Measurements from ENCODE around the gene KRT7.

KRT7 gene

GRCh38 chr12:52254180-52254964 is 21.3 kb downstream of the KRT7 start:
- H2BK15ac ChIP-seq (replicated peaks; ENCODE audit: low read depth) = no peak overlapping the region
- H2AK5ac ChIP-seq (ENCODE audit: low read length) = no peak overlapping the region
- no peak overlapping the region for H2BK120ac ChIP-seq (ENCODE audit: low read depth, low read length)
- no peak overlapping the region for H4K5ac ChIP-seq (ENCODE audit: low read length)
- H3K27ac ChIP-seq (ENCODE audit: low read depth, low read length) = no peak overlapping the region
- no peaks in the 10 kb centered on the region for H3K36me3 ChIP-seq (ENCODE audit: control insufficient read depth, insufficient read depth, low read length)
- no peaks in the 10 kb centered on the region for H3K4me1 ChIP-seq (ENCODE audit: control insufficient read depth, low read depth, low read length)
- H3K27me3 ChIP-seq (ENCODE audit: insufficient read depth, low read length, poor library complexity) = peaks cover 19% of the 10 kb centered on the region
- no peak overlapping the region for H3K18ac ChIP-seq (ENCODE audit: low read length)
- H2BK5ac ChIP-seq (ENCODE audit: low read length) = no peak overlapping the region
- no peak overlapping the region for H4K8ac ChIP-seq (ENCODE audit: low read depth, low read length)
- no peak overlapping the region for H3K23ac ChIP-seq (ENCODE audit: low read length)
- no CpG with 5 or more reads among the region's 10 CpGs for whole genome bisulfite sequencing (ENCODE audit: extremely low coverage, insufficient coverage, low lambda C conversion rate)
- H3K79me2 ChIP-seq (ENCODE audit: control insufficient read depth, insufficient read depth, low read length) = no peaks in the 10 kb centered on the region
- no peak for DNase-seq
- H3K79me1 ChIP-seq (ENCODE audit: low read length) = no peaks in the 10 kb centered on the region
- H3K4me2 ChIP-seq (ENCODE audit: low read length) = no peak overlapping the region
- no peak overlapping the region for H3K4ac ChIP-seq (ENCODE audit: low read depth, low read length)
- H3K9ac ChIP-seq (ENCODE audit: low read length) = no peak overlapping the region
- H3K4me3 ChIP-seq (ENCODE audit: low read length) = no peak overlapping the region
- H3K56ac ChIP-seq (ENCODE audit: low read length) = no peak overlapping the region

- Histone ChIP-seq H3K27me3 (ENCODE audit: insufficient read depth, low read length, poor library complexity) (peaks cover 14% of the 10 kb centered on the region), H4K5ac (ENCODE audit: low read length) (no peak overlapping the region), H3K36me3 (ENCODE audit: control insufficient read depth, insufficient read depth, low read length) (no peaks in the 10 kb centered on the region), H2BK15ac (replicated peaks; ENCODE audit: low read depth) (no peak overlapping the region), H3K27ac (ENCODE audit: low read depth, low read length) (no peak overlapping the region), H3K18ac (ENCODE audit: low read length) (no peak overlapping the region), H3K79me1 (ENCODE audit: low read length) (no peaks in the 10 kb centered on the region), H3K9ac (ENCODE audit: low read length) (no peak overlapping the region), H3K79me2 (ENCODE audit: control insufficient read depth, insufficient read depth, low read length) (no peaks in the 10 kb centered on the region), H3K4ac (ENCODE audit: low read depth, low read length) (no peak overlapping the region), H3K23ac (ENCODE audit: low read length) (no peak overlapping the region), H3K56ac (ENCODE audit: low read length) (no peak overlapping the region), H3K4me3 (ENCODE audit: low read length) (no peak overlapping the region), H2BK120ac (ENCODE audit: low read depth, low read length) (no peak overlapping the region), H2AK5ac (ENCODE audit: low read length) (no peak overlapping the region), H3K4me2 (ENCODE audit: low read length) (no peak overlapping the region), H3K4me1 (ENCODE audit: control insufficient read depth, low read depth, low read length) (no peaks in the 10 kb centered on the region), H4K8ac (ENCODE audit: low read depth, low read length) (no peak overlapping the region), H2BK5ac (ENCODE audit: low read length) (no peak overlapping the region)
- no CpG with 5 or more reads among the region's 7 CpGs for WGBS (ENCODE audit: extremely low coverage, insufficient coverage, low lambda C conversion rate)
- no peak for DNase-seq
Measured at GRCh38 chr12:52254965-52255751, 22.1 kb downstream of the KRT7 start.

DNA sequence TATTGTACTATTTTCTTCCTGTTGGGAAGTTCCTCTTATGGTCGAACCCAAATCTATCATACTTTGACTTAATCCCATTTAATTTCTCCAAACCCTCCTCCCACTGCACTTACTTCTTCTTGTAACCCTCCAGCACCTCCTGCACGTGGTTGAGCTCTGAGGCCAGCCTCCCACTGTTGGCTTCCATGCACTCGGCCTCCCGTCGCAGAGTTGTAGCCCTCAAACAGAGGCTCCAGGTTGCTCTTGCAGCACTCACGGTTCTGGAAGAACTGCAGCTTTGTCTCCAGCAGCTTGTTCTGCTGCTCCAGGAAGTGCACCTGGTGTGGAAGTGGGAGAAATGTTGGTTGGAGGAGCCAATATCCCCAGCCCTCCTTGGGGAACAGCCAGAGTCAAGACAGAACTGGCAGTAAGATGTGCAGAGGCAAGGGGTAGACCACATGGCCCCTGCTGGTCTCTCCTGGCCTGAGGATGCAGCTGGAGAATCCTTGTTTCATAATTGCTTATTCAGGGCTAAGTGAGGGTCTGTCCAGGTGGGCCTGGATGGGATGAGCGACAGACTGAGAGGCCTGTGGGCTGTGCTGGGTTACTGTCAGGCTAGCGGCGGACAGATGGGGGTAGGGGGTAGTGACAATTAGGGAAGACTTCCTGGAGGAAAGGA is 23.0 kb downstream of the KRT7 start:
- no peak overlapping the region for H3K4me3 ChIP-seq (ENCODE audit: low read length)
- no peak overlapping the region for H2AK5ac ChIP-seq (ENCODE audit: low read length)
- H2BK5ac ChIP-seq (ENCODE audit: low read length) = no peak overlapping the region
- no peak overlapping the region for H3K4me2 ChIP-seq (ENCODE audit: low read length)
- no peak overlapping the region for H3K27ac ChIP-seq (ENCODE audit: low read depth, low read length)
- H3K79me2 ChIP-seq (ENCODE audit: control insufficient read depth, insufficient read depth, low read length) = no peaks in the 10 kb centered on the region
- no peaks in the 10 kb centered on the region for H3K79me1 ChIP-seq (ENCODE audit: low read length)
- H2BK120ac ChIP-seq (ENCODE audit: low read depth, low read length) = no peak overlapping the region
- no peak overlapping the region for H4K5ac ChIP-seq (ENCODE audit: low read length)
- no peak overlapping the region for H3K23ac ChIP-seq (ENCODE audit: low read length)
- H3K4me1 ChIP-seq (ENCODE audit: control insufficient read depth, low read depth, low read length) = no peaks in the 10 kb centered on the region
- WGBS (ENCODE audit: extremely low coverage, insufficient coverage, low lambda C conversion rate) = no CpG with 5 or more reads among the region's 9 CpGs
- no peak overlapping the region for H2BK15ac ChIP-seq (replicated peaks; ENCODE audit: low read depth)
- no peak overlapping the region for H3K4ac ChIP-seq (ENCODE audit: low read depth, low read length)
- no peak overlapping the region for H3K9ac ChIP-seq (ENCODE audit: low read length)
- H3K36me3 ChIP-seq (ENCODE audit: control insufficient read depth, insufficient read depth, low read length) = no peaks in the 10 kb centered on the region
- no peak for DNase-seq
- H4K8ac ChIP-seq (ENCODE audit: low read depth, low read length) = no peak overlapping the region
- H3K18ac ChIP-seq (ENCODE audit: low read length) = no peak overlapping the region
- H3K27me3 ChIP-seq (ENCODE audit: insufficient read depth, low read length, poor library complexity) = peaks cover 10% of the 10 kb centered on the region
- H3K56ac ChIP-seq (ENCODE audit: low read length) = no peak overlapping the region

DNA sequence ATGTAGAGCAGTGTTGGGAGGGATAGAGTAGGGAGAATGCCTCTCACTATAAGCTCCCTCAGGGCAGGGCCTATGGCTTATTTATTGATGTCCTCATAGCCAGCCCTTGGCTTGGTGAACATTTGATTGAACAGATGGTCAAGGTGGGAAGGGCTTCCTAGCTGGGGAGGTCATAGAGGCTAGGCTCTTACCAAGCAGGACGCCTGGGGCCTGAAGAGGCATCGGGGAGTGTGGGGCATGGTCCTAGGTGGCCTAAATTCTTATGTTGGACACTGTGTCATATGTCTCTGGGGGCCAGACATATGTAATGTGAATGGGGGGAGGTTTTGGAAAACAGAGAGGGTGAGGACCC is 23.5 kb downstream of the KRT7 start:
- Histone ChIP-seq H3K79me1 (ENCODE audit: low read length) (no peaks in the 10 kb centered on the region), H3K18ac (ENCODE audit: low read length) (no peak overlapping the region), H3K56ac (ENCODE audit: low read length) (no peak overlapping the region), H3K79me2 (ENCODE audit: control insufficient read depth, insufficient read depth, low read length) (no peaks in the 10 kb centered on the region), H4K5ac (ENCODE audit: low read length) (no peak overlapping the region), H3K4me2 (ENCODE audit: low read length) (no peak overlapping the region), H3K36me3 (ENCODE audit: control insufficient read depth, insufficient read depth, low read length) (no peaks in the 10 kb centered on the region), H2BK5ac (ENCODE audit: low read length) (no peak overlapping the region), H4K8ac (ENCODE audit: low read depth, low read length) (no peak overlapping the region), H2BK15ac (replicated peaks; ENCODE audit: low read depth) (no peak overlapping the region), H2BK120ac (ENCODE audit: low read depth, low read length) (no peak overlapping the region), H3K4me1 (ENCODE audit: control insufficient read depth, low read depth, low read length) (no peaks in the 10 kb centered on the region), H3K4ac (ENCODE audit: low read depth, low read length) (no peak overlapping the region), H3K27me3 (ENCODE audit: insufficient read depth, low read length, poor library complexity) (peaks cover 10% of the 10 kb centered on the region), H3K9ac (ENCODE audit: low read length) (no peak overlapping the region), H3K27ac (ENCODE audit: low read depth, low read length) (no peak overlapping the region), H3K4me3 (ENCODE audit: low read length) (no peak overlapping the region), H2AK5ac (ENCODE audit: low read length) (no peak overlapping the region), H3K23ac (ENCODE audit: low read length) (no peak overlapping the region)
- no peak for DNase-seq
- no CpG with 5 or more reads among the region's 2 CpGs for WGBS (ENCODE audit: extremely low coverage, insufficient coverage, low lambda C conversion rate)

DNA sequence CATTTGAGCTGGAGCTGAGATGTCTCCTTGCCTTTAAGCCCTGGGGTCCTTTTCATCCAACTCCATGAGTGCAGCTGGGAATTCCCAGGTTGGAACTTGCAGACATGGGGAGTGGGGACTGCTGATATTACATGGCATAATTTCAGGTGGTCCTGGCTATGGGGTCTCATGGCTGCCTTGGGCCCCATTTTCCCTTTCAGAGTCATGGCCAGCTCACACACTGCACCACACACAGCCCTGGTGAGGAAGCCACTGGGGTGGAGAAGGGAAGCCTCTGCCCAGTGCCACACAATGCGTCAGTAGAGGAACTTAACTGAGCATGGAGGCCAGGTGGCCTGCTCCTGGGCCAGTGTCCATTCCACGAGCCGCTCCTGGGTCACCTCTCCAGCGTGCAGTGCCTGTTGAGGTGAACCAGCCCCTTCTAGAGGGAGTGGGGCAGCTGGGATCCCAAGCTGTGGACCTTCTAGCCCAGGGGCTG is 24.1 kb downstream of the KRT7 start:
- Histone ChIP-seq H4K5ac (ENCODE audit: low read length) (no peak overlapping the region), H4K8ac (ENCODE audit: low read depth, low read length) (no peak overlapping the region), H3K23ac (ENCODE audit: low read length) (no peak overlapping the region), H3K79me1 (ENCODE audit: low read length) (no peaks in the 10 kb centered on the region), H3K18ac (ENCODE audit: low read length) (no peak overlapping the region), H2BK120ac (ENCODE audit: low read depth, low read length) (no peak overlapping the region), H3K36me3 (ENCODE audit: control insufficient read depth, insufficient read depth, low read length) (no peaks in the 10 kb centered on the region), H3K27me3 (ENCODE audit: insufficient read depth, low read length, poor library complexity) (peaks cover 10% of the 10 kb centered on the region), H3K27ac (ENCODE audit: low read depth, low read length) (no peak overlapping the region), H3K4me3 (ENCODE audit: low read length) (no peak overlapping the region), H2BK5ac (ENCODE audit: low read length) (no peak overlapping the region), H3K79me2 (ENCODE audit: control insufficient read depth, insufficient read depth, low read length) (no peaks in the 10 kb centered on the region), H2BK15ac (replicated peaks; ENCODE audit: low read depth) (no peak overlapping the region), H3K9ac (ENCODE audit: low read length) (no peak overlapping the region), H3K4me2 (ENCODE audit: low read length) (no peak overlapping the region), H2AK5ac (ENCODE audit: low read length) (no peak overlapping the region), H3K56ac (ENCODE audit: low read length) (no peak overlapping the region), H3K4ac (ENCODE audit: low read depth, low read length) (no peak overlapping the region), H3K4me1 (ENCODE audit: control insufficient read depth, low read depth, low read length) (no peaks in the 10 kb centered on the region)
- DNase-seq = no peak
- WGBS (ENCODE audit: extremely low coverage, insufficient coverage, low lambda C conversion rate) = no CpG with 5 or more reads among the region's 4 CpGs

Data from mesendoderm (in vitro differentiated cells).